Small intestine (tissue), 7 donors: ENCODE measurements around the gene CEP72. TPM values are rescaled to one million over a fixed set of nuclear protein-coding genes. Genes with fewer than 3 reads are reported as not detected.
"Not testable (repeated sequence)": the region's sequence is repeated elsewhere in the genome, so short reads cannot be mapped to it uniquely, and the experiment has no call there.

ENCODE experiments used
- DNase-seq, 2 donors: peaks; one replicate each; pipeline versions ENCODE4 v3.0.0 to v3.0.0-alpha.2; 2013
- FAIRE-seq: peaks from 2 replicates; lab custom pipeline; 2012; peaks lifted over from hg19 to GRCh38; lab: Jason Lieb, UNC
- H3K27ac ChIP-seq, 3 donors: one replicate each; pipeline ENCODE4 v1.5.1; 2013; ENCODE audit warnings: low read length in 2 of 3, mild to moderate bottlenecking in 2 of 3, control low read depth in 1 of 3, inconsistent platforms in 1 of 3, low read depth in 1 of 3, moderate library complexity in 1 of 3
- H3K27me3 ChIP-seq, 3 donors: one replicate each; pipeline ENCODE4 v1.6.1; 2013; ENCODE audit warnings: low read length in 3 of 3, inconsistent platforms in 1 of 3; ENCODE audit not compliant: control insufficient read depth in 3 of 3, insufficient read depth in 3 of 3
- H3K36me3 ChIP-seq, 3 donors: one replicate each; pipeline ENCODE4 v1.6.1; 2013; ENCODE audit warnings: low read length in 3 of 3, inconsistent platforms in 1 of 3, low read depth in 1 of 3, mild to moderate bottlenecking in 1 of 3, moderate library complexity in 1 of 3; ENCODE audit not compliant: control insufficient read depth in 3 of 3, insufficient read depth in 2 of 3
- H3K4me1 ChIP-seq, 3 donors: one replicate each; pipeline ENCODE4 v1.6.1; 2013; ENCODE audit warnings: low read length in 2 of 3, inconsistent platforms in 1 of 3, low read depth in 1 of 3, mild to moderate bottlenecking in 1 of 3, moderate library complexity in 1 of 3; ENCODE audit not compliant: control insufficient read depth in 3 of 3, insufficient read depth in 2 of 3
- H3K4me3 ChIP-seq, 3 donors: one replicate each; pipeline ENCODE4 v1.5.1; 2013; ENCODE audit warnings: low read length in 3 of 3, control low read depth in 1 of 3, inconsistent platforms in 1 of 3, low read depth in 1 of 3, mild to moderate bottlenecking in 1 of 3, moderate library complexity in 1 of 3
- H3K9me3 ChIP-seq, 2 donors: one replicate each; pipeline ENCODE4 v1.6.1; 2013; ENCODE audit warnings: low read depth in 1 of 2, low read length in 1 of 2; ENCODE audit not compliant: control insufficient read depth in 2 of 2, insufficient read depth in 1 of 2
- WGBS, 3 donors: extraction: QIAGEN DNeasy Blood & Tissue Kit; methylation state at CpG; one replicate each; pipeline ENCODE4 v1.1.7; 2013; 5-methylcytosine and 5-hydroxymethylcytosine counted together
- polyA plus RNA-seq, 4 donors: library from polyadenylated mRNA; stranded (reverse) in 3 of 4; unstranded in 1 of 4; fragments of 200-250 nt in 3 of 4; fragments of 120-200 nt in 1 of 4; gene quantifications; one replicate each; pipeline versions ENCODE4 v1.2.1 to v1.2.3, GENCODE V29; 2013
- donor health status: healthy with polysubstance abuse.
- donor health status: control.
- donor health status: control.
- donor health status: Bipolar disorder and iron deficiency.
- donor health status: healthy.

The CEP72 gene
- polyA plus RNA-seq, 4 donors = 0.54 to 9.6 (median 4.9) TPM

DNA sequence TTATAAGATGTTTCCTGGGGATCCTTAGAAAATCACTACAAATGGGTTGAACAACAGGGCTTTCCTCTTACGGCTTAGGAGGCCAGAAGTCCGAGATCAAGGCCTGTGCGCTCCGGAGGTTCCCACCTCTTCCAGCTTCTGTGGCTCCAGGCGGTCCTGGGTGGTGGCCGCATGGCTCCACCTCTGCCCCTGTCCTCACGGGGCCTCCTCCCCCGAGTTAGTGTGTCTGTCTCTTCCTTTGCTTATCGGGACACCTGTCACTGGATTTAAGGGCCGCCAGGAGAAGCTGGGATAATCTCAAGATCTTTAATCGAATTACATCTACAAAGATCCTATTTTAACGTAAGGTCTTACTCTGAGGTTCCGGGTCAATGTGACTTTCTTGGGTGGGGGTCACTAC lies 83.3 kb downstream of the CEP72 start:
- WGBS, 3 donors = 91 to 96% methylated on average over 4 to 10 of the region's 13 CpGs; no CpG with 5 or more reads in 1 of the 3 donors
- not testable (repeated sequence) for H3K4me3 ChIP-seq, H3K4me1 ChIP-seq, H3K9me3 ChIP-seq, H3K27me3 ChIP-seq, DNase-seq, H3K27ac ChIP-seq, H3K36me3 ChIP-seq, FAIRE-seq

DNA sequence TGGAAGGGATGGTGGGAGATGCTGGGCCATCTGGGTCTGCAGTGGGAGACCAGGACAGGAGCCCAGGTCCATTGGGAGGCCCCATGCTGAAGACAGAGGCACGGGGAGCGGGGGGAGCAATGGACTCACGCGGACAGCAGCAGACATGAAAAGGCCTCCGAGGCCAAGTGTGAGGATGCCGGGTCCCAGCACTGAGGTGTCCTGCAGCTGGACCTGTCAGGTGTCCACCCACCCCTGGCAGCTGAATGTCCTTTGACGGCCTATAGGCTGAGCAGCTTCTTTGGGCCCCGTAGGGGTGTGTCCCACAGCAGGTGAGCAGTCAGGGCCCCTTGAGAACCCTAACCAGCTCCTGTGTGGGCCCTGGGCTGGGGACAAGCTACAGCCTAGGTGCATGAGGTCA lies 84.1 kb downstream of the CEP72 start:
- not testable (repeated sequence) for H3K36me3 ChIP-seq, FAIRE-seq, DNase-seq, H3K4me3 ChIP-seq, H3K27ac ChIP-seq, H3K9me3 ChIP-seq, H3K27me3 ChIP-seq, H3K4me1 ChIP-seq
- 83 to 94% (median 93%) methylated on average over 2 to 8 of the region's 8 CpGs for WGBS, 3 donors

DNA sequence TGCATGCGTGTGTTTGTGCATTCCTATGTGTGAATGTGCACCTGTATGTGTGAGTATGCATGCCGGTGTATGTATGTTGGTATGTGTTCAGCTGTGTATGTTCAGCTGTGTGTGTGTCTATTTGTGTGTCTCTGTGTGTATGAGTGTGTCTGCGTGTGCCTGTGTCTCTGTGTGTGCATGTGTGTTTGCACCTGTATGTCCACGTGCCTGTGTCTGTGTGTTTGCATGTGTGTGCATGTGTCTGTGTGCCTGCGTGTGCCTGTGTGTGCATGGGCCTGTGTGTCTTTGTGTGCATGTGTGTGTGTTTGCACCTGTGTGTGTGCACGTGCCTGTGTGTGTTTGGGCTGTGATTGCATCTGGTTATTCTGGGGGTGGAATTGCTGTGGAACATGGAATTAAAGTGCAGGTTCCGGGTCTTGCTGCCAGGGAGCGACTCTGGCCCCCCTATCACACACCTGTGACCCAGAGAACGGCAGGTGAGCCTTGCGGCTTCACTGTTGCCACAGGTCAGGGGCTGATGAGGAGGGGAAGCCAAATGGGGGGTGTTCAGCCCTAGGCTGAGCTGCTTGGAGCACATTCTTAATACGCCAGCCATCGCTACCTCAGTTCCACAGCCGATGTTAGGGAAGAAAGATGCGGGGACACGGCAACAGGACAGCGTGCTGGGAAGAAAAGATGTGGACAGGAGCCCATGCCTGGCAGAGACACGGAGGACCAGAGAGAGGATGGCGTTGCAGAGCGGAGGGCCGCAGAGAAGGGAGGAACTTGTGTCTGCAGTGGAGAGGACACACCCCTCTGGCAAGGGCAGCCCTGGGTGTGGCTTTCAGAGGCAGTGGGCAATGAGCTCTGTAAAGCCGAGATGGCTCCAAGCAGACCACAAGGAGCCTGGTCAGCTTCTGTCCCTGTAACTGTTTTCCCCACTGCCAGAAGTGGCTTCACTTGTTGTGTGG lies 84.9 kb downstream of the CEP72 start:
- not testable (repeated sequence) for H3K4me1 ChIP-seq, FAIRE-seq, H3K27me3 ChIP-seq, H3K36me3 ChIP-seq, H3K27ac ChIP-seq, H3K4me3 ChIP-seq, DNase-seq, H3K9me3 ChIP-seq
- 77 to 89% (median 86%) methylated on average over 11 to 21 of the region's 21 CpGs for WGBS, 3 donors

Other genes with a start within 250 kb of the CEP72 start
- gene EXOC3, start 169.2 kb upstream of the CEP72 start, polyA plus RNA-seq = 10 to 100 TPM; 47.2 to 85.7 (median 64.4) TPM
- 100 to 1,000 TPM in 1 of 4 donors, 10 to 100 TPM in 3; 24.1 to 178 (median 50.3) TPM for gene SLC9A3, start 87.9 kb upstream of the CEP72 start, polyA plus RNA-seq
- 1 to 10 TPM; 3.0 to 6.3 (median 5.5) TPM for gene TPPP, start 81.0 kb downstream of the CEP72 start, polyA plus RNA-seq
- gene ZDHHC11B, start 172.4 kb downstream of the CEP72 start, polyA plus RNA-seq = 10 to 100 TPM in 2 of 4 donors, 1 to 10 TPM in 2; 2.2 to 18.8 (median 9.5) TPM
- 10 to 100 TPM in 1 of 4 donors, 1 to 10 TPM in 3; 4.9 to 40.5 (median 6.5) TPM for gene ZDHHC11, start 238.6 kb downstream of the CEP72 start, polyA plus RNA-seq